HL-60/S4 treated with phorbol 12-myristate 13-acetate at 8.2 ng/mL for 4 days and 3 days (cell line): ENCODE data around the gene FBXO48.

Experiments used
- in situ Hi-C: fragments of 300-500 bp; cut with MboI; formaldehyde crosslinking; loops from 2 replicates; pipeline ENCODE4 v1.15.0; 2022; ENCODE audit warnings: low sequenced_read_pairs

Gene FBXO48

DNA sequence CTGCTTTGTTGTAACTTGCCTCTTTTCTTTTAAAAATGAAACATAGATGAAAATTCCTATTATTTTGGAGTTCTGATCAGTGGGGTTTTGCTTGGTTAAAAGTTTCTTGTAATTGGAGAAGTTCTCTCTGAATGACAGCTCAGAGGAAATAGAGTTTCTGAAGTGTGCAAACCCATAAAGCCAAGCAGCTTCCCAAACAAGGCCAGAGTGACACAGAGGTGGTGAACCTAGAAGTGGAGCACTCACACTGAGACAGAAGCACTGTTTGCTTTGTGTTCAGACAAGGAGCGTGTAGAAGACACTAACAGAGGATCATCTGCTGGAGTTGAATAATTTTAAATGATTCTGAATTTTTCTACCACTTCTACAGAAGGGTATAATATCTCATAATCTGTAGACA is 49.2 kb downstream of the FBXO48 start:
- in situ Hi-C loops: no loop called here

DNA sequence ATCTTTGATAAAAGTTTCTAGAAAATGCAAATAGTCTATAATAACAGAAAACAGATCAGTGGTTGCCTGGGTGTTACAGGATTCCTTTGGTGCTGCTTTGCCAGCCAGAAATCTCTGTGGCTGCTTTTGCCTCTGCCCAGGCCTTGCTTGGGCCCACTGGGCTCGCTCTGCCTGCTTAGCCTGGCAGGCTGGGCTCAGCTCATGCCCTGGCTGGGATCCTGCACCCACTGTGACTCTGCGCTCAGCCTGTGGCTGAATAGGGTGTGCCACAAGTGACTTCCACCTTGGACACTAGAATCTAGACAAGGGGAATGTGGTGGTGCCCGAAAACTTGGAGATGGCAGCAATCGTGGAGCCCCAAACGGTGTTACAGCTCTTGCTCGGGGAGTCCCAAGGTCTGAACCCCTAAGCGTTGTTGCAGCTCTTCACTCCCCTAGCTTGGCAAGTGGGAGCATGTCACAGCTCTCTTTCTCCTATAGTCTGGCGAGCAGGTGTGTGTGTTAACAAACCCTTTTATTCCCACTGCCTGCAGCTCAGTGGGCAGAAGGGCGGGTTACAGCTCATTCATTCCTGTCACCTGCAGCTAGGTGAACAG is 50.9 kb downstream of the FBXO48 start:
- in situ Hi-C loops: no loop called here

DNA sequence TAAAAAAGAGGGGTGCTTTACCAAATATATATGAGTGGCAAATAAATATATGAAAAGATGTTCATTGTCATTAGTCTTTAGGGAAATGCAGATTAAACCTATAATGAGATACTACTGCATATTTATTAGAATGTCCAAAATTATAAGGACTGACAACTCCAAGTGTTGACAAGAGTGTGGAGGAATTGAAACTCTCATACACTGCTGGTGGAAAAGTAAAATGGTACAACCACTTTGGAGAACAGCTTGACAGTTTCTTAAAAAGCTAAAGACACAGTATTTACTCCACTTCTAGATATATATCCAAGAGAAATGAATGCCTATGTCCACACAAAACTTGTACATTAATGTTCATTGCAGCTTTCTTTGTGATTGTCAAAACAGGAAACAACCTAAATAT is 51.6 kb downstream of the FBXO48 start:
- in situ Hi-C loops: no loop called here

DNA sequence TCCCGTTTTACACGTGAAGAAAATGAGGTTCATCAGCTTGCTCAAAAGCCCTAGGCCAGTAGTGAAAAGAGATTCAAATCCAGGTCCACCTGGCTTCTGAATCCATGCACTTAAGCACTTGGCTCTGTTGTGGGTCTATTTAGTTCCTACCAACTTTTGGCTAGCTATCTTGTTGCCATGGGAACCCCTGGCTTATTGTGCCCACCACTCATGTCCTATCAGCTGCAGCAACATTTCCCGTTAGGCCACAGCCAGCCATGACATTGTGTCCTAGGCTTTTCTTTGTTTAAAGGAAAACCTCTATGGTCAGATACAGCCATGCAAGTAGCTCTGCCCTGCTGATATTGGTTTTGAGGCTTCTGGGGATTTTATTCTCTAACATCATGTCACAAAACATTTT is 52.2 kb downstream of the FBXO48 start:
- in situ Hi-C loops: no loop called here

DNA sequence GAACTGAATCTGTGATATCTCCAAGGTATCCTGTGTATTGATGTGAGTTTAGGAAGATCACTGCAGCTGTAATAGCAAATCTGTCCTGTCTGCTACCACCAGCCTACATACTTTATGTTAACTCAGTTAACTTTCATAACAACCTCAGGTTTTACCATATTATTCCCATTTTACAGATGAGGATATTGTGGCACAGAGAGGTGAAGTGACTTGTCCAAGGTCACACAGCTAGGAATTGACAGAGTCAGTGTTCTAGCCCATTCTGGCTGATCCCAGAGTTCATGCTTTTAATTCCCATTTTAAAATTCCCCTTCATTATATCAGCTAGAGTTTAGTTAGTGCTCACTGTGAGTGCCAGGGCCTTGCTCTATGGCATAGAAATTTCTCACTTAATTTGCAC is 52.6 kb downstream of the FBXO48 start:
- in situ Hi-C loops: no loop called here

DNA sequence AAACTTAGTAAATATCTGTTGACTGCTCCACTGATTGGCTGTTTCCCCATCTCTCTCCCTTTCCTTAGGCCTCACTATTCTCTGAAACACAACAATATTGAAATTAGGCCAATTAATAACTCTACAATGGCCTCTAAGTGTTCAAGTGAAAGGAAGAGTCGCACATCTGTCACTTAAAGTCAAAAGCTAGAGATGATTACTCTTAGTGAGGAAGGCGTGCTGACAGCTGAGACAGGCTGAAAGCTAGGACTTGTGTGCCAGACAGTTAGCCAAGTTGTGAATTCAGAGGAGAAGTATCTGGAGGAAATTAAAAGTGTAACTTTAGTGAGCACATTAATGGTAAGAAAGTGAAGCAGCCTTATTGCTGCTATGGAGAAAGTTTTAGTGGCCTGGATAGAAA is 53.6 kb downstream of the FBXO48 start:
- in situ Hi-C loops: no loop called here

DNA sequence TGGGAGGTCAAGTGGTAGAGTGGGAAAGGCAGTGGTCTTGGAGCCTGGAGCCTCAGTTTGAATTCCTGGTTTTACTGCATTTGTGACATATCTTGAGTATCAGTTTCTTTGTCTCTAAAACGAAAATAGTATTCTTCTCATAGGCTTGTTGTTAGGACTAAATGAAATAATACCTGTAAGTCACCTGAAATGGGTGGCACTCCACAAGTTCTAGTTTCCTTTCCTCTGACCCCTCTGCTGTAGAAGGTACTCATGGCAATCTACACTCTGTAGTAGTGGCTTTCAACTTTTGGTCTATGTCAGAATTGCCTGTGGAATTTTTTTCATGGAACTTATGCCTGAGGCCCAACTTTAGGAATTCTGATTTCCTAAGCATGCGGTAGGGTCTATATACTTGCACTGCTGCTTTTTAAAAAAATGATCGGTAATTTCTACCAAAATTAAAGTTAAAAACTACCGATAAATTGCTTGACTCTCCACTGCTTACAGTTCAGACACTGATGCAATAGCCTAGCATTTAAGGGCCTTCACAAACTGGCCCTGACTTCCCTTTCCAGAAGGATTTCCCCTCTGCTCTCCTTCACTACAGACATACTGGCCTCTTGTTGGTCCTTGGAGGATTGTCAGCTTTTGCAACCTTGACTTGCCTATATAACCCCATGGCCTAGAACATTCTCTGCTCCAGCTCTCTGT is 54.8 kb downstream of the FBXO48 start:
- in situ Hi-C loops: no loop called here

DNA sequence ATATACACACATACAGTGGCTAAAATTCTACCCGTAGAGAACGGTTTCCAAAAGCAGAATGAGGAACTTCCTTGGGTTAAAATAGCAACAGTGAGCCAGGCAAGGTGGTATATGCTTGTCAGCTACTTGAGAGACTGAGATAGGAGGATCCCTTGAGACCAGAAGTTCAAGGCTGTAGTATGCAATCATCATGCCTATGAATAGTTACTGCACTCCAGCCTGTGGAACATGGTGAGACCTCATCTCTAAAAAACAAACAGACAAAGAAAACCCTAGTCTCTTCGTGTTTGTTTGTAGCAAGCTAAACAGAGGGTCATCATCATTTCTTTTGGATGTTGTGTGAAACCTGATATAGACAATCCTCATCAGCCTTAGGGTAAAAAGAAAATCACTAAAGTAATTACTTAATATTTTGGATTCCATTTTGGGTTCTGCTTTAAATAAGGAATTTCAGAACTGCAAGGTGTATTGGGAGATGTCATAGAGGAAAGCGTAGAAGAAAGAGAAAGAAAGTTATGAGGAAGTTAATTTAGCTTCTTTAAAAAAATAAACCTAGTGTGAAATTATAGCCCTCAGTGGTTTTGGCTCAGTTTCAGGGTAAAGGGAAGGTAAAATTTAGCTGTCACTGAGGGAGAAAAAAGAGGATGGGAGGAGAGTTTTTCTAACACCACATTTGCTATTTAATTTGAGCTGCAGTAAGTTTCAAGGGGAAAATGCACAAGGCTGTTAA is 55.5 kb downstream of the FBXO48 start:
- in situ Hi-C loops: no loop called here
